PFSK-1 (cell line): Measurements from ENCODE around the gene FBXL7.

Source experiments
- POLR2AphosphoS5 ChIP-seq: IDR thresholded peaks from 2 replicates; pipeline ENCODE4 v1.6.1; 2012; ENCODE audit warnings: low read depth, mild to moderate bottlenecking, control low read depth, low read length, moderate library complexity
- TAF1 ChIP-seq: IDR thresholded peaks from 2 replicates; pipeline ENCODE4 v1.6.1; 2012; ENCODE audit warnings: low read length, control low read depth, borderline replicate concordance; ENCODE audit not compliant: insufficient read depth

DNA sequence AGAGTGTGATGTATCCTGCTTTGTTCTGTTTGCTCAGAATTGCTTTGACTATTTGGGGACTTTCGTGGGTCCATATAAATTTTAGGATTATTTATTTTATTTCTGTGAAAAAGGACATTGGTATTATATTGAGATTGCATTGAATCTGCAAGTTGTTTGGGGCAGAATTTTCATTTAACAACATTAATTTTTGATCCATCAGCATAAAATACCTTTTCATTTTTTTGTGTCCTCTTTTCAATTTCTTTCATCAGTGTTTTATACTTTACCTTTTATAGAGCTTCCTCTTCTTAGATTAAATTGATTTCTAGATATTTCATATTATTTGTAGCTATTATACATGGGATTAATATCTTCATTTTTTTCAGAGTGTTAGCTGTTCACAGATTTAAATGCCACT lies 40.8 kb upstream of the FBXL7 start:
- no peak for TF ChIP-seq TAF1
- no peak for TF ChIP-seq POLR2AphosphoS5
